Osteocyte (in vitro differentiated cells): ENCODE measurements around the gene BPIFB2. TPM values are rescaled to one million over a fixed set of nuclear protein-coding genes. Genes with fewer than 3 reads are reported as not detected.
"Not testable (repeated sequence)": the region's sequence is repeated elsewhere in the genome, so short reads cannot be mapped to it uniquely, and the experiment has no call there.

Experiments used
- DNase-seq: peaks from one replicate; pipeline ENCODE4 v3.0.0; 2021; ENCODE audit warnings: mixed read lengths; ENCODE audit not compliant: unreplicated experiment; ENCODE audit errors: extremely low spot score
- H3K27ac Mint-ChIP-seq: one replicate; pipeline ENCODE4 v1.8.0; 2021; ENCODE audit warnings: mild to moderate bottlenecking, mixed read lengths; ENCODE audit not compliant: unreplicated experiment
- H3K27me3 Mint-ChIP-seq: one replicate; pipeline ENCODE4 v1.8.0; 2021; ENCODE audit warnings: mixed read lengths; ENCODE audit not compliant: unreplicated experiment
- H3K36me3 Mint-ChIP-seq: one replicate; pipeline ENCODE4 v1.8.0; 2021; ENCODE audit warnings: mixed read lengths; ENCODE audit not compliant: unreplicated experiment
- H3K4me1 Mint-ChIP-seq: one replicate; pipeline ENCODE4 v1.8.0; 2021; ENCODE audit warnings: mixed read lengths; ENCODE audit not compliant: unreplicated experiment
- H3K4me3 Mint-ChIP-seq: one replicate; pipeline ENCODE4 v1.8.0; 2021; ENCODE audit warnings: mild to moderate bottlenecking, moderate library complexity, mixed read lengths; ENCODE audit not compliant: unreplicated experiment
- H3K9me3 Mint-ChIP-seq: one replicate; pipeline ENCODE4 v1.8.0; 2021; ENCODE audit warnings: mixed read lengths; ENCODE audit not compliant: unreplicated experiment
- CTCF ChIP-seq: fragments of 200-600 bp; sonication (generic); IDR thresholded peaks from 2 replicates; pipeline ENCODE4 v1.5.0; 2021; ENCODE audit warnings: antibody characterized with exemption, mild to moderate bottlenecking, moderate library complexity
- total RNA-seq: library from RNA; stranded (reverse); gene quantifications from 2 replicates; pipeline ENCODE4 v1.2.1, GENCODE V29; 2021

The BPIFB2 gene
- total RNA-seq, 1 donor from 2014 or later = not detected

- DNase-seq = peak; percentile 82
- TF ChIP-seq CTCF = no peak
- Mint-ChIP-seq H3K4me3 (no peak overlapping the region), H3K36me3 (no peaks in the 10 kb centered on the region), H3K4me1 (no peaks in the 10 kb centered on the region), H3K27me3 (peaks cover 12% of the 10 kb centered on the region), H3K9me3 (peaks cover 6% of the 10 kb centered on the region), H3K27ac (no peak overlapping the region)
These were observed 46.4 kb upstream of the BPIFB2 start for GRCh38 chr20:32960849-32961731.

- Mint-ChIP-seq H3K36me3 (no peaks in the 10 kb centered on the region), H3K4me1 (no peaks in the 10 kb centered on the region), H3K27me3 (peaks cover 9% of the 10 kb centered on the region), H3K4me3 (no peak overlapping the region), H3K9me3 (no peaks in the 10 kb centered on the region), H3K27ac (no peak overlapping the region)
- TF ChIP-seq CTCF = no peak
- DNase-seq = peak; percentile 63
These were observed 45.5 kb upstream of the BPIFB2 start for GRCh38 chr20:32962053-32962452.

- peak; percentile 71 for DNase-seq
- H3K27me3 Mint-ChIP-seq, H3K36me3 Mint-ChIP-seq, H3K27ac Mint-ChIP-seq, H3K4me3 Mint-ChIP-seq, H3K4me1 Mint-ChIP-seq, H3K9me3 Mint-ChIP-seq: not testable (repeated sequence)
These were observed 44.9 kb upstream of the BPIFB2 start for GRCh38 chr20:32962646-32963045.

- H3K27ac Mint-ChIP-seq = no peak overlapping the region
- no peak for TF ChIP-seq CTCF
- peak; percentile 79 for DNase-seq
- H3K27me3 Mint-ChIP-seq = peaks cover 9% of the 10 kb centered on the region
- no peak overlapping the region for H3K4me3 Mint-ChIP-seq
- H3K4me1 Mint-ChIP-seq = no peaks in the 10 kb centered on the region
- H3K9me3 Mint-ChIP-seq = no peaks in the 10 kb centered on the region
- no peaks in the 10 kb centered on the region for H3K36me3 Mint-ChIP-seq
These were observed 44.3 kb upstream of the BPIFB2 start for GRCh38 chr20:32963176-32963575.

GRCh38 chr20:32964575-32964974 lies 42.9 kb upstream of the BPIFB2 start:
- TF ChIP-seq CTCF = no peak
- no peak overlapping the region for H3K4me3 Mint-ChIP-seq
- H3K9me3 Mint-ChIP-seq = no peaks in the 10 kb centered on the region
- no peaks in the 10 kb centered on the region for H3K36me3 Mint-ChIP-seq
- H3K27me3 Mint-ChIP-seq = peaks cover 9% of the 10 kb centered on the region
- peak; percentile 49 for DNase-seq
- H3K4me1 Mint-ChIP-seq = no peaks in the 10 kb centered on the region
- H3K27ac Mint-ChIP-seq = no peak overlapping the region
